ENCODE results near the gene FAAP20. TPM values are rescaled to one million over a fixed set of nuclear protein-coding genes. Genes with fewer than 3 reads are reported as not detected.

FAAP20 gene
- polyA plus RNA-seq (2013, experiment 1 of 2), result 108 TPM
- polyA plus RNA-seq (2013, experiment 2 of 2), result 108 TPM

DNA sequence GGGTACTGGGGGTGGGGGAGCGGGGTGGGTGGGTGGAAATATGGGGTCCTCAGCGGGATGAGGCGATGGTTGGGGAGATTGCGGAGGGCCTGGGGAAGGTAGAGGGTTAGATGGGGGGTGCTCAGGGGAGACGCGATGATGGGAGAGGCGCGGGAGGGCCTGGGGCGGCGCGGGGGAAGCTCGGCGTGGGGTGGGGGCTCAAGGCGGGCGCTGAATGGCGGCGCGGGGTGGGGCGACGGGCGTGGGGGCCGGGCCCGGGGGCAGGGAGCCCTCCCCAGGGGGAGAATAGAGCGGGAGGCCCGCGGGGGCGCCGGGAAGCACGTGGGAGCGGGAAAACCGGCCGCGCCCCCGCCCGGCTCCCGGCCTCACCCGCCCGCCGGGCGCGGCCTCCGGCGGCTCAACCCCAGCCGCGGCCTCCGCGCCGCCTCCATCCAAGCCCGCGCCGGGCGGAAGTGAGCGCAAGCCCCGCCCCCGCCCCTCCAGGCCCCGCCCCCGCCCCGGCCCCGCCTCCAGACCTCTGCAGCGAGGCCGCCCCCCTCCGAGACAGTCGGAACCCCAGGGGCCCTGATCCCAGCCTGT is at the start of gene FAAP20:
Gene FAAP20 (minus strand): TSS at position 454 of the 579 bp plus-strand sequence. CDS start 23 bp downstream, at position 431.
- Histone ChIP-seq H2AK5ac (ENCODE audit: low read depth, low read length) (peak within 1 kb of the TSS; percentile 100), H3K14ac (ENCODE audit: low read length) (peak within 1 kb of the TSS; percentile 90), H3K4me3 (ENCODE audit: low read length in 2 of 2) (peak within 1 kb of the TSS; percentile 57 to 78), H2BK15ac (ENCODE audit: low read length) (peak within 1 kb of the TSS; percentile 100), H3K18ac (ENCODE audit: low read length) (peak within 1 kb of the TSS; percentile 95), H2BK12ac (ENCODE audit: low read length) (peak within 1 kb of the TSS; percentile 98), H3K27ac (replicated peaks; ENCODE audit: low read length) (peak within 1 kb of the TSS; percentile 67), H3K27me3 (ENCODE audit: control insufficient read depth in 3 of 3, insufficient read depth in 3 of 3, low read depth in 1 of 3, low read length in 3 of 3) (peaks cover 0 to 3% (median 0%) of the 10 kb centered on the region in 3 experiments), H3K79me1 (ENCODE audit: low read depth, low read length) (peaks cover 12% of the 10 kb centered on the region), H3K4me2 (ENCODE audit: insufficient read depth, low read length, poor library complexity, severe bottlenecking) (peak within 1 kb of the TSS; percentile 93), H4K8ac (ENCODE audit: low read depth, low read length) (peak within 1 kb of the TSS; percentile 65), H3K4ac (ENCODE audit: low read length) (peak within 1 kb of the TSS; percentile 98), H3K36me3 (replicated peaks in 1 of 2; ENCODE audit: control insufficient read depth in 2 of 2, insufficient read depth in 2 of 2, low read length in 2 of 2) (peaks cover 4 to 20% of the 10 kb centered on the region in 2 donors), H3K9ac (ENCODE audit: low read depth, low read length, poor library complexity) (peak within 1 kb of the TSS; percentile 90), H2AFZ (ENCODE audit: low read length) (peak within 1 kb of the TSS; percentile 97), H3K9me3 (replicated peaks in 1 of 2; ENCODE audit: control insufficient read depth in 2 of 2, insufficient read depth in 1 of 2, low read depth in 1 of 2, low read length in 2 of 2) (no peaks in the 10 kb centered on the region), H2BK5ac (ENCODE audit: low read length) (peak within 1 kb of the TSS; percentile 96), H3K4me1 (ENCODE audit: control insufficient read depth in 2 of 2, insufficient read depth in 1 of 2, low read depth in 1 of 2, low read length in 2 of 2) (peaks cover 25 to 34% of the 10 kb centered on the region in 2 donors), H4K91ac (ENCODE audit: low read depth, low read length, poor library complexity) (no peak within 1 kb of the TSS), H2BK120ac (ENCODE audit: low read depth, low read length) (peak within 1 kb of the TSS; percentile 76), H3K23ac (ENCODE audit: low read depth, low read length, poor library complexity) (peak within 1 kb of the TSS; percentile 98)
- DNase-seq (ENCODE audit: low spot score), result no peak
- no CpG with 5 or more reads among the region's 63 CpGs for WGBS, 2 donors (ENCODE audit: extremely low coverage in 2 of 2, insufficient read length in 2 of 2, insufficient replicate concordance in 1 of 2)

DNA sequence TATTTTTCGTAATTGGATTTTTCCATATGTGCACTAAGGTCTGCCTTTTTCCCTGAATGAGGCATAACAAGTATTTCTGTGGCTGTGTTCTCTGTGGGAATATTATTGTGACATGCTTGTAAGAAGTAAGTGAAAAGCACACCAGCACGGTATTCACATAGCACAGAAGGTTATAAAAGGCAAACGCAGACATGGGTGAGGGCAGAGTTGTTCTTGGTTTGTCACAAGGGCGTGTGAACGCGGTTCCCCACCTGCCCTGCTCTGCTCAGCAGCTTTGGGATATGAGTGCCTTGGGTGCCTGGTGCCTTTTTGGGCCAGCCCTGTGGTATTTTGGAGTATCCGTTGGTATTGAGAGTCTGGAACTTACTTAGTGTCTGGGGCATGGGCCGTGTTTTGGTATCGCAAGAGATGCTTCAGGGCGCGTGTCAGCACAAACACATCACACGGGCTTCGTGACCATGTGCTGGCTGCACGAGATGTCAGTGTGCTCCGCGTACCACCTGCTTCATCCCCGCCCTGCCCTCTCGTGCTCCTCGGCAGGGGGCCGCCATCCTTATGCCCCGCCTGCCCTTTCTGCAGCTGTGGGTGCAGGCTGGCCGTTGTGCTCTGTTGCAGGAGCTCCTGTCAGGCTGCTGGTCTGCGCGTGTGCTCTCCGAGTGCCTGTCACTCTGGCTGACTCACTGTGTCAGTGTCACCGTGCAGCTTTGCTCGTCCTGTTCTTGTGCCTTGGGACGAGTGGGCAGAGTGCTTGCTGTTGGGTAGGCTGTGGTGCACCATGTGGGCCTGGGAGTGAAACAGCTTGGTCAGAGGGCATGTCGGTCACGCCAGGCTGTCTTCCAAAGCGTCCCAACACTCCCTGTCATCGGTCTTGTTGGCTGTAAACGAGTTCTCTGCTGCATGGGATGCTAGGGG is 48.5 kb upstream of the FAAP20 start:
- no CpG with 5 or more reads among the region's 33 CpGs for WGBS, 2 donors (ENCODE audit: extremely low coverage in 2 of 2, insufficient read length in 2 of 2, insufficient replicate concordance in 1 of 2)
- Histone ChIP-seq H2BK120ac (ENCODE audit: low read depth, low read length) (no peak overlapping the region), H3K4me1 (ENCODE audit: control insufficient read depth in 2 of 2, insufficient read depth in 1 of 2, low read depth in 1 of 2, low read length in 2 of 2) (peaks cover 27% of the 10 kb centered on the region in 2 donors), H3K18ac (ENCODE audit: low read length) (peak overlapping the region; percentile 19), H4K8ac (ENCODE audit: low read depth, low read length) (no peak overlapping the region), H3K79me1 (ENCODE audit: low read depth, low read length) (peaks cover 29% of the 10 kb centered on the region), H2BK15ac (ENCODE audit: low read length) (no peak overlapping the region), H2AK5ac (ENCODE audit: low read depth, low read length) (peak overlapping the region; percentile 63), H4K91ac (ENCODE audit: low read depth, low read length, poor library complexity) (peak overlapping the region; percentile 96), H3K4me3 (ENCODE audit: low read length in 2 of 2) (no peak overlapping the region), H3K4me2 (ENCODE audit: insufficient read depth, low read length, poor library complexity, severe bottlenecking) (no peak overlapping the region), H3K9me3 (replicated peaks in 1 of 2; ENCODE audit: control insufficient read depth in 2 of 2, insufficient read depth in 1 of 2, low read depth in 1 of 2, low read length in 2 of 2) (peaks cover 0 to 6% of the 10 kb centered on the region in 2 donors), H3K23ac (ENCODE audit: low read depth, low read length, poor library complexity) (no peak overlapping the region), H3K27me3 (ENCODE audit: control insufficient read depth in 3 of 3, insufficient read depth in 3 of 3, low read depth in 1 of 3, low read length in 3 of 3) (no peaks in the 10 kb centered on the region), H3K4ac (ENCODE audit: low read length) (no peak overlapping the region), H3K9ac (ENCODE audit: low read depth, low read length, poor library complexity) (peak overlapping the region; percentile 50), H3K27ac (replicated peaks; ENCODE audit: low read length) (no peak overlapping the region), H2BK12ac (ENCODE audit: low read length) (peak overlapping the region; percentile 60), H2BK5ac (ENCODE audit: low read length) (peak overlapping the region; percentile 59), H3K14ac (ENCODE audit: low read length) (peak overlapping the region; percentile 25), H2AFZ (ENCODE audit: low read length) (no peak overlapping the region), H3K36me3 (replicated peaks in 1 of 2; ENCODE audit: control insufficient read depth in 2 of 2, insufficient read depth in 2 of 2, low read length in 2 of 2) (peaks cover 8 to 48% of the 10 kb centered on the region in 2 donors)
- DNase-seq (ENCODE audit: low spot score), result no peak

- no peak overlapping the region for H4K8ac ChIP-seq (ENCODE audit: low read depth, low read length)
- H3K4me1 ChIP-seq (ENCODE audit: control insufficient read depth in 2 of 2, insufficient read depth in 1 of 2, low read depth in 1 of 2, low read length in 2 of 2), result peaks cover 15 to 25% of the 10 kb centered on the region in 2 donors
- peak overlapping the region; percentile 68 for H2BK5ac ChIP-seq (ENCODE audit: low read length)
- H3K9me3 ChIP-seq (replicated peaks in 1 of 2; ENCODE audit: control insufficient read depth in 2 of 2, insufficient read depth in 1 of 2, low read depth in 1 of 2, low read length in 2 of 2), result peaks cover 0 to 6% of the 10 kb centered on the region in 2 donors
- H3K36me3 ChIP-seq (replicated peaks in 1 of 2; ENCODE audit: control insufficient read depth in 2 of 2, insufficient read depth in 2 of 2, low read length in 2 of 2), result peaks cover 8 to 60% of the 10 kb centered on the region in 2 donors
- no peak overlapping the region for H3K27ac ChIP-seq (replicated peaks; ENCODE audit: low read length)
- H3K14ac ChIP-seq (ENCODE audit: low read length), result peak overlapping the region; percentile 63
- no peaks in the 10 kb centered on the region for H3K27me3 ChIP-seq (ENCODE audit: control insufficient read depth in 3 of 3, insufficient read depth in 3 of 3, low read depth in 1 of 3, low read length in 3 of 3)
- H2AFZ ChIP-seq (ENCODE audit: low read length), result no peak overlapping the region
- H3K79me1 ChIP-seq (ENCODE audit: low read depth, low read length), result peaks cover 39% of the 10 kb centered on the region
- no peak overlapping the region for H2BK120ac ChIP-seq (ENCODE audit: low read depth, low read length)
- H3K9ac ChIP-seq (ENCODE audit: low read depth, low read length, poor library complexity), result peak overlapping the region; percentile 72
- peak overlapping the region; percentile 2 for H3K4me2 ChIP-seq (ENCODE audit: insufficient read depth, low read length, poor library complexity, severe bottlenecking)
- peak overlapping the region; percentile 72 for H3K18ac ChIP-seq (ENCODE audit: low read length)
- WGBS, 2 donors (ENCODE audit: extremely low coverage in 2 of 2, insufficient read length in 2 of 2, insufficient replicate concordance in 1 of 2), result no CpG with 5 or more reads among the region's 13 CpGs
- peak overlapping the region; percentile 83 for H3K23ac ChIP-seq (ENCODE audit: low read depth, low read length, poor library complexity)
- H3K4me3 ChIP-seq (ENCODE audit: low read length in 2 of 2), result no peak overlapping the region
- DNase-seq (ENCODE audit: low spot score), result no peak
- H3K4ac ChIP-seq (ENCODE audit: low read length), result no peak overlapping the region
- no peak overlapping the region for H4K91ac ChIP-seq (ENCODE audit: low read depth, low read length, poor library complexity)
- H2AK5ac ChIP-seq (ENCODE audit: low read depth, low read length), result no peak overlapping the region
- no peak overlapping the region for H2BK15ac ChIP-seq (ENCODE audit: low read length)
- H2BK12ac ChIP-seq (ENCODE audit: low read length), result peak overlapping the region; percentile 46
Measured at GRCh38 chr1:2241820-2242219, 47.2 kb upstream of the FAAP20 start.
